ENCODE results near the gene FOXP3. TPM values are rescaled to one million over a fixed set of nuclear protein-coding genes. Genes with fewer than 3 reads are reported as not detected.

FOXP3 gene, protein sequence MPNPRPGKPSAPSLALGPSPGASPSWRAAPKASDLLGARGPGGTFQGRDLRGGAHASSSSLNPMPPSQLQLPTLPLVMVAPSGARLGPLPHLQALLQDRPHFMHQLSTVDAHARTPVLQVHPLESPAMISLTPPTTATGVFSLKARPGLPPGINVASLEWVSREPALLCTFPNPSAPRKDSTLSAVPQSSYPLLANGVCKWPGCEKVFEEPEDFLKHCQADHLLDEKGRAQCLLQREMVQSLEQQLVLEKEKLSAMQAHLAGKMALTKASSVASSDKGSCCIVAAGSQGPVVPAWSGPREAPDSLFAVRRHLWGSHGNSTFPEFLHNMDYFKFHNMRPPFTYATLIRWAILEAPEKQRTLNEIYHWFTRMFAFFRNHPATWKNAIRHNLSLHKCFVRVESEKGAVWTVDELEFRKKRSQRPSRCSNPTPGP
- not detected in 2 replicates for total RNA-seq (2014; rRNA removed; shearing (Covaris generic))

DNA sequence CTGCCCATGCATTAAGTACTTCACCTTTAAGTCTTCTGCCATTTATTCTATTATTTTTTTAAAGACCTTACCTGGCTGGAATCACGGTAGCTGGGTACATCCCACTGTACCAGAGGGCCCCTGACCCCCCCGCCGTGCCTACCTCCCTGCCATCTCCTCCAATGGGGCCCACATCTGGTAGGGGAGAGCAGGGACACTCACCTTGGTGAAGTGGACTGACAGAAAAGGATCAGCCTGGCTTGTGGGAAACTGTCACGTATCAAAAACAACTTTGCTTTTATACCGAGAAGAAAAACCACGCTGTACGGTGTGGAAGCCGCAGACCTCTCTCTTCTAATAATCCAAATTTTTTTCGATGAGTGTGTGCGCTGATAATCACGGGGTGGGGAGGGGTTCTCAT is at the start of gene FOXP3:
Gene FOXP3 (minus strand): TSS at position 251 of the 400 bp plus-strand sequence. CDS start 6,205 bp downstream, outside the sequence.

DNA sequence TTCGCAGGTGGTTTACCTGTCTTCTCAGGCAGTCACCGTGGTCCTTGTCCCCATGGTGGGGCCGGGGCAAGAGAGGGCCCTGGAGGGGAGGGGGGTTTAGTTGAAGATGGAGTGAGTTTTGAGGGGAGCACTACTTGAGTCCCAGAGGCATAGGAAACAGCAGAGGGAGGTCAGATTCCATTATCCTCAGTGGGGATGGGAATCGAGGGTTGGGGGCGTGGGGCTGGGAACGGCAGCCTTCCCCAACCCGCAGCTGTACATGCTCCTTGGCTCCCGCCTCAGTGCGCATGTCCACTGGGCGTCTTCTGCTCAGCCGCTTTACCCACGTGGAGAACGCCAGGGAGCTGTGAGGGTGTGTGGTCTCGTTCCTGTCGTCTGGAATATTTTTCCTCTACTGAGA is 38.8 kb upstream of the FOXP3 start, which contains the start of gene GAGE10:
Gene GAGE10 (plus strand): TSS at position 301 of the 400 bp plus-strand sequence. CDS start 1,214 bp downstream, outside the sequence.

GRCh38 chrX:49269767-49270248 is 5.3 kb upstream of the FOXP3 start, which contains the start of gene PPP1R3F:
Gene PPP1R3F, plus strand, starts transcription at chrX:49269793. Its CDS starts 77 bp downstream, at chrX:49269870.

GRCh38 chrX:49233176-49233575 is 31.3 kb downstream of the FOXP3 start, which contains the start of gene CACNA1F:
Gene CACNA1F, minus strand, starts transcription at chrX:49233340. Its CDS starts 31 bp downstream, at chrX:49233309.

Other genes with a start within 250 kb of the FOXP3 start
- 41.4 and 48.1 TPM in 2 replicates for gene TFE3, start 221.4 kb downstream of the FOXP3 start, total RNA-seq (2014; rRNA removed; shearing (Covaris generic))
- gene CCDC120, start 205.7 kb downstream of the FOXP3 start, total RNA-seq (2014; rRNA removed; shearing (Covaris generic)) = 0.48 and 0.83 TPM in 2 replicates
- gene PRAF2, start 190.7 kb downstream of the FOXP3 start, total RNA-seq (2014; rRNA removed; shearing (Covaris generic)) = 17.2 and 19.5 TPM in 2 replicates
- gene WDR45, start 184.8 kb downstream of the FOXP3 start, total RNA-seq (2014; rRNA removed; shearing (Covaris generic)) = 132 and 139 TPM in 2 replicates
- 44.0 and 46.9 TPM in 2 replicates for gene GPKOW, start 141.0 kb downstream of the FOXP3 start, total RNA-seq (2014; rRNA removed; shearing (Covaris generic))
- 3.5 and 6.1 TPM in 2 replicates for gene MAGIX, start 102.0 kb downstream of the FOXP3 start, total RNA-seq (2014; rRNA removed; shearing (Covaris generic))
- gene PLP2, start 92.8 kb downstream of the FOXP3 start, total RNA-seq (2014; rRNA removed; shearing (Covaris generic)) = 54.4 and 77.3 TPM in 2 replicates
- gene PRICKLE3, start 78.3 kb downstream of the FOXP3 start, total RNA-seq (2014; rRNA removed; shearing (Covaris generic)) = 9.5 and 10.4 TPM in 2 replicates
- gene SYP, start 64.5 kb downstream of the FOXP3 start, total RNA-seq (2014; rRNA removed; shearing (Covaris generic)) = 2.2 and 2.3 TPM in 2 replicates
- not detected in 2 replicates for gene CACNA1F, start 31.4 kb downstream of the FOXP3 start, total RNA-seq (2014; rRNA removed; shearing (Covaris generic))
- gene CCDC22, start 29.2 kb downstream of the FOXP3 start, total RNA-seq (2014; rRNA removed; shearing (Covaris generic)) = 13.1 and 15.9 TPM in 2 replicates
- gene PPP1R3F, start 5.1 kb upstream of the FOXP3 start, total RNA-seq (2014; rRNA removed; shearing (Covaris generic)) = 1.9 TPM in 2 replicates
- gene GAGE10, start 38.9 kb upstream of the FOXP3 start, total RNA-seq (2014; rRNA removed; shearing (Covaris generic)) = not detected in 2 replicates
- 0.57 and 12.5 TPM in 2 replicates for gene GAGE12J, start 57.3 kb upstream of the FOXP3 start, total RNA-seq (2014; rRNA removed; shearing (Covaris generic))
- 1.2 and 9.5 TPM in 2 replicates for gene GAGE13, start 66.9 kb upstream of the FOXP3 start, total RNA-seq (2014; rRNA removed; shearing (Covaris generic))